Lung (tissue), 12 donors: ENCODE measurements around the gene PRSS33. TPM values are rescaled to one million over a fixed set of nuclear protein-coding genes. Genes with fewer than 3 reads are reported as not detected.

Experiments used
- ATAC-seq: fragments of 200-7000 bp; cut with Tn5 transposase; one replicate; pipeline ENCODE4 v1.9.1; 2020; ENCODE audit warnings: moderate number of reproducible peaks; ENCODE audit not compliant: insufficient read depth, low FRiP score
- DNase-seq, 3 donors: peaks; one replicate each; pipeline ENCODE4 v3.0.0-alpha.2; 2013 to 2017
- H3K27ac ChIP-seq, 2 donors: one replicate each; pipeline ENCODE4 v1.5.1; 2013; ENCODE audit warnings: mild to moderate bottlenecking in 2 of 2, moderate library complexity in 2 of 2, control low read depth in 1 of 2, inconsistent platforms in 1 of 2, low read depth in 1 of 2, low read length in 1 of 2
- H3K27me3 ChIP-seq, 3 donors: one replicate each; pipeline ENCODE4 v1.5.1; 2013; ENCODE audit warnings: low read length in 2 of 3; ENCODE audit not compliant: control insufficient read depth in 3 of 3, insufficient read depth in 3 of 3
- H3K36me3 ChIP-seq, 4 donors: one replicate each; pipeline ENCODE4 v1.5.1; 2013; ENCODE audit warnings: low read length in 4 of 4, mild to moderate bottlenecking in 1 of 4, moderate library complexity in 1 of 4; ENCODE audit not compliant: control insufficient read depth in 4 of 4, insufficient read depth in 4 of 4
- H3K4me1 ChIP-seq, 5 donors: one replicate each; pipeline ENCODE4 v1.5.1; 2013; ENCODE audit warnings: low read length in 5 of 5, mild to moderate bottlenecking in 2 of 5, moderate library complexity in 1 of 5; ENCODE audit not compliant: control insufficient read depth in 5 of 5, insufficient read depth in 5 of 5
- H3K4me3 ChIP-seq: one replicate; pipeline ENCODE4 v1.5.1; 2013; ENCODE audit warnings: mild to moderate bottlenecking, control low read depth, moderate library complexity
- H3K9ac ChIP-seq, 2 donors: one replicate each; pipeline ENCODE4 v1.5.1; 2013; ENCODE audit warnings: low read length in 2 of 2, control low read depth in 1 of 2; ENCODE audit not compliant: insufficient read depth in 1 of 2
- H3K9me3 ChIP-seq, 4 donors: one replicate each; pipeline ENCODE4 v1.5.1; 2013; ENCODE audit warnings: low read length in 3 of 4, mild to moderate bottlenecking in 1 of 4, moderate library complexity in 1 of 4; ENCODE audit not compliant: control insufficient read depth in 4 of 4, insufficient read depth in 3 of 4
- CTCF ChIP-seq: IDR thresholded peaks from 2 replicates; pipeline ENCODE4 v1.5.1; 2012; ENCODE audit warnings: mild to moderate bottlenecking; ENCODE audit errors: control extremely low read depth, extremely low read depth
- WGBS, 2 donors: extraction: QIAGEN DNeasy Blood & Tissue Kit; methylation state at CpG; one replicate each; pipeline ENCODE4 v1.1.7; 2013; 5-methylcytosine and 5-hydroxymethylcytosine counted together
- polyA plus RNA-seq, 2 donors: library from polyadenylated mRNA; stranded (reverse); fragments of 200-250 nt; gene quantifications; one replicate each; pipeline ENCODE4 v1.2.1, GENCODE V29; 2013
- total RNA-seq, 2 donors: library from RNA; depleted of rRNA in 1 of 2; stranded (reverse); fragments of >200 nt in 1 of 2; gene quantifications; one replicate each; pipeline ENCODE4 v1.2.1, GENCODE V29; 2014 to 2021
- donor health status: control.
- donor health status: control.
- donor health status: Bipolar disorder and iron deficiency.
- donor health status: healthy.
- donor health status: DM: yes; HTN: yes; CAD: no.

The PRSS33 gene
- total and polyA plus RNA-seq, 4 donors, result 0.08 to 0.12 TPM; not detected in 2

GRCh38 chr16:2745961-2746360 is 41.4 kb downstream of the PRSS33 start:
- no peak overlapping the region for H3K27ac ChIP-seq
- H3K9me3 ChIP-seq, result no peaks in the 10 kb centered on the region
- DNase-seq (no peak), ATAC-seq (no peak)
- no peak overlapping the region for H3K4me3 ChIP-seq
- H3K4me1 ChIP-seq, result no peaks in the 10 kb centered on the region
- 83 to 92% methylated on average over 9 of the region's 9 CpGs for WGBS, 2 donors
- H3K9ac ChIP-seq, result no peak overlapping the region
- H3K27me3 ChIP-seq, result no peaks in the 10 kb centered on the region
- no peaks in the 10 kb centered on the region for H3K36me3 ChIP-seq
- no peak for TF ChIP-seq CTCF

GRCh38 chr16:2745116-2745890 is 42.1 kb downstream of the PRSS33 start:
- no peaks in the 10 kb centered on the region for H3K4me1 ChIP-seq
- H3K9ac ChIP-seq, result no peak overlapping the region
- 72 to 75% methylated on average over 15 of the region's 15 CpGs for WGBS, 2 donors
- no peaks in the 10 kb centered on the region for H3K9me3 ChIP-seq
- H3K4me3 ChIP-seq, result no peak overlapping the region
- ATAC-seq (no peak), DNase-seq (no peak)
- no peaks in the 10 kb centered on the region for H3K36me3 ChIP-seq
- no peak overlapping the region for H3K27ac ChIP-seq
- no peaks in the 10 kb centered on the region for H3K27me3 ChIP-seq
- no peak for TF ChIP-seq CTCF

- ATAC-seq (no peak), DNase-seq (no peak)
- TF ChIP-seq CTCF, result no peak
- WGBS, 2 donors, result 91 to 96% methylated on average over 6 of the region's 6 CpGs
- Histone ChIP-seq H3K4me3 (no peak overlapping the region), H3K9ac (no peak overlapping the region), H3K4me1 (no peaks in the 10 kb centered on the region), H3K36me3 (no peaks in the 10 kb centered on the region), H3K27ac (no peak overlapping the region), H3K9me3 (no peaks in the 10 kb centered on the region), H3K27me3 (no peaks in the 10 kb centered on the region)
These were observed 42.6 kb downstream of the PRSS33 start for GRCh38 chr16:2744711-2745110.
